ENCODE data around the gene LRRC8A. TPM values are rescaled to one million over a fixed set of nuclear protein-coding genes. Genes with fewer than 3 reads are reported as not detected.

The LRRC8A gene
- total and polyA plus RNA-seq, 2 of the 8 experiments (the other 6 are each of a cell fraction or from before 2014, with no cell fraction given) = 103 to 111 TPM

GRCh38 chr9:128913048-128913900, 31.3 kb downstream of the LRRC8A start:
- Histone ChIP-seq H3K27me3 (replicated peaks in 1 of 4; ENCODE audit: control insufficient read depth in 3 of 4, extremely low read depth in 1 of 4, insufficient read depth in 3 of 4, low read length in 3 of 4) (no peaks in the 10 kb centered on the region), H4K91ac (replicated peaks; ENCODE audit: insufficient read length, low read length) (no peak overlapping the region), H3K23ac (ENCODE audit: insufficient read length) (no peak overlapping the region), H3K4ac (replicated peaks; ENCODE audit: insufficient read length, low read depth, low read length) (no peak overlapping the region), H3K27ac (ENCODE audit: low read depth, low read length) (peak overlapping the region; percentile 73), H3K79me2 (ENCODE audit: control insufficient read depth in 1 of 2, insufficient read depth in 2 of 2, low read length in 2 of 2) (peaks cover 0 to 60% of the 10 kb centered on the region in 2 experiments; a peak in 2 of 4 replicates), H2BK15ac (ENCODE audit: low read length) (peak overlapping the region; percentile 55; the same call in 1 of the 2 replicates), H3K18ac (ENCODE audit: extremely low read depth, low read length) (peak overlapping the region; percentile 71), H3K14ac (ENCODE audit: insufficient read length) (no peak overlapping the region), H3K56ac (replicated peaks; ENCODE audit: insufficient read length, low read depth, low read length) (no peak overlapping the region), H2AFZ (ENCODE audit: low read length) (no peak overlapping the region), H3K79me1 (ENCODE audit: low read depth, low read length) (peaks cover 15% of the 10 kb centered on the region), H4K5ac (ENCODE audit: insufficient read length, low read depth, low read length) (no peak overlapping the region), H2BK20ac (ENCODE audit: low read length) (peak overlapping the region; percentile 90; the same call in 1 of the 2 replicates), H3K9me3 (ENCODE audit: insufficient read depth in 2 of 2, low read depth in 1 of 2, low read length in 1 of 2) (no peaks in the 10 kb centered on the region), H2AK5ac (ENCODE audit: low read depth, low read length) (peak overlapping the region; percentile 76), H2BK12ac (ENCODE audit: low read depth, low read length) (peak overlapping the region; percentile 99), H4K8ac (ENCODE audit: extremely low read depth, insufficient read depth, low read length) (no peak overlapping the region), H2BK5ac (ENCODE audit: low read depth, low read length) (peak overlapping the region; percentile 90), H3K23me2 (ENCODE audit: low read depth, low read length) (no peaks in the 10 kb centered on the region), H4K20me1 (replicated peaks in 1 of 2; ENCODE audit: control insufficient read depth in 1 of 2, insufficient read depth in 2 of 2, low read length in 2 of 2) (peaks cover 27 to 34% of the 10 kb centered on the region in 2 experiments), H3K4me3 (ENCODE audit: extremely low read depth in 1 of 4, insufficient read depth in 2 of 4, low read depth in 3 of 4, low read length in 4 of 4) (no peak overlapping the region), H2BK120ac (replicated peaks; ENCODE audit: low read depth, low read length) (no peak overlapping the region), H3K9ac (replicated peaks in 1 of 4; ENCODE audit: extremely low read depth in 1 of 4, low read depth in 3 of 4, low read length in 3 of 4) (no peak overlapping the region), H3K36me3 (ENCODE audit: control insufficient read depth in 2 of 4, insufficient read depth in 4 of 4, low read length in 3 of 4) (peaks cover 9 to 50% (median 42%) of the 10 kb centered on the region in 4 experiments), H3K4me2 (ENCODE audit: insufficient read depth in 1 of 2, low read depth in 2 of 2, low read length in 2 of 2) (peak overlapping the region in 1 of 2 experiments; percentile 46; a peak in 1 of 4 replicates), H3K4me1 (replicated peaks in 1 of 4; ENCODE audit: control insufficient read depth in 3 of 4, insufficient read depth in 4 of 4, low read length in 3 of 4) (peaks cover 0 to 24% (median 18%) of the 10 kb centered on the region in 4 experiments; a peak in 6 of 7 replicates)
- no peak for TF ChIP-seq JUND (IDR thresholded peaks at IDR 0.05; ENCODE audit: low read length)
- 0 out of 2 replicates have a peak, but pooled peaks have one; percentile 23 for TF ChIP-seq POLR2AphosphoS5 (IDR thresholded peaks at IDR 0.05; ENCODE audit: low read depth, low read length)
- ChIA-PET CTCF (ENCODE audit: partially characterized antibody) (interaction anchor here (1.0 to 3.9 kb wide), 4 partner anchors 15 to 20 kb away, joined by 3 to 26 read pairs (median 14); no protein-coding TSS in a partner anchor), POLR2A (ENCODE audit: partially characterized antibody) (interaction anchor here (1.3 to 1.9 kb wide), 2 partner anchors 7 to 8 kb away, joined by 3 to 14 read pairs; partner anchors contain the start of gene PHYHD1)
- 91% methylated on average over 15 of the region's 15 CpGs; no CpG with 5 or more reads in 1 of the 2 experiments for WGBS, 2 experiments (ENCODE audit: extremely low coverage in 1 of 2, insufficient coverage in 1 of 2, insufficient read length in 1 of 2, insufficient replicate concordance in 2 of 2, low coverage in 1 of 2, low lambda C conversion rate in 2 of 2, missing lambda C conversion rate in 1 of 2)
- FAIRE-seq (no peak), DNase-seq (ENCODE audit: low read depth in 1 of 2, low spot score in 2 of 2) (no peak)
